Muscle layer of duodenum (tissue), 2 donors: ENCODE data around the gene DHX36.
A peak's percentile ranks its signal among the peaks of the same experiment; 100 is the strongest.

ENCODE experiments used
- H3K27ac ChIP-seq: one replicate; pipeline ENCODE4 v1.7.0; 2013; ENCODE audit warnings: mild to moderate bottlenecking, low read length
- H3K27me3 ChIP-seq: one replicate; pipeline ENCODE4 v1.7.0; 2013; ENCODE audit warnings: low read depth, mild to moderate bottlenecking, control low read depth, low read length
- H3K36me3 ChIP-seq, 2 donors: one replicate each; pipeline ENCODE4 v1.7.0; 2013; ENCODE audit warnings: low read length in 2 of 2, control low read depth in 1 of 2, mild to moderate bottlenecking in 1 of 2; ENCODE audit not compliant: insufficient read depth in 2 of 2, control insufficient read depth in 1 of 2
- H3K4me1 ChIP-seq, 2 donors: one replicate each; pipeline ENCODE4 v1.7.0; 2013; ENCODE audit warnings: low read length in 2 of 2, mild to moderate bottlenecking in 2 of 2, control low read depth in 1 of 2, moderate library complexity in 1 of 2; ENCODE audit not compliant: insufficient read depth in 2 of 2, control insufficient read depth in 1 of 2
- H3K4me3 ChIP-seq, 2 donors: one replicate each; pipeline ENCODE4 v1.7.0; 2013; ENCODE audit warnings: low read length in 2 of 2, low read depth in 1 of 2, mild to moderate bottlenecking in 1 of 2
- H3K9me3 ChIP-seq, 2 donors: one replicate each; pipeline ENCODE4 v1.7.0; 2013; ENCODE audit warnings: low read length in 2 of 2, control low read depth in 1 of 2, mild to moderate bottlenecking in 1 of 2; ENCODE audit not compliant: control insufficient read depth in 1 of 2
- donor health status: healthy.

Gene DHX36

GRCh38 chr3:154324919-154325318 is 632 bp upstream of the DHX36 start:
- Histone ChIP-seq H3K27me3 (no peaks in the 10 kb centered on the region), H3K27ac (peak overlapping the region; percentile 93), H3K36me3 (no peaks in the 10 kb centered on the region), H3K4me3 (peak overlapping the region; percentile 71 to 88), H3K9me3 (no peaks in the 10 kb centered on the region), H3K4me1 (peaks cover 6 to 14% of the 10 kb centered on the region in 2 donors)

- peaks cover 8 to 21% of the 10 kb centered on the region in 2 donors for H3K36me3 ChIP-seq
- H3K27me3 ChIP-seq: no peaks in the 10 kb centered on the region
- peaks cover 0 to 24% of the 10 kb centered on the region in 2 donors for H3K4me1 ChIP-seq
- H3K4me3 ChIP-seq: no peak overlapping the region
- no peaks in the 10 kb centered on the region for H3K9me3 ChIP-seq
- H3K27ac ChIP-seq: no peak overlapping the region
Measured at GRCh38 chr3:154316974-154317767, 7.1 kb downstream of the DHX36 start.

GRCh38 chr3:154314152-154314551 is 10.1 kb downstream of the DHX36 start:
- H3K4me3 ChIP-seq: no peak overlapping the region
- H3K4me1 ChIP-seq: peaks cover 0 to 13% of the 10 kb centered on the region in 2 donors
- H3K27me3 ChIP-seq: no peaks in the 10 kb centered on the region
- no peak overlapping the region for H3K27ac ChIP-seq
- H3K36me3 ChIP-seq: peaks cover 8 to 21% of the 10 kb centered on the region in 2 donors
- no peaks in the 10 kb centered on the region for H3K9me3 ChIP-seq

- peaks cover 19 to 29% of the 10 kb centered on the region in 2 donors for H3K36me3 ChIP-seq
- no peaks in the 10 kb centered on the region for H3K27me3 ChIP-seq
- H3K4me3 ChIP-seq: no peak overlapping the region
- H3K4me1 ChIP-seq: peaks cover 0 to 4% of the 10 kb centered on the region in 2 donors
- H3K27ac ChIP-seq: no peak overlapping the region
- no peaks in the 10 kb centered on the region for H3K9me3 ChIP-seq
Measured at GRCh38 chr3:154310840-154311239, 13.4 kb downstream of the DHX36 start.

- Histone ChIP-seq H3K27ac (no peak overlapping the region), H3K36me3 (peaks cover 36 to 39% of the 10 kb centered on the region in 2 donors), H3K4me3 (no peak overlapping the region), H3K4me1 (peaks cover 0 to 4% of the 10 kb centered on the region in 2 donors), H3K9me3 (no peaks in the 10 kb centered on the region), H3K27me3 (no peaks in the 10 kb centered on the region)
Measured at GRCh38 chr3:154307363-154307762, 16.9 kb downstream of the DHX36 start.

GRCh38 chr3:154304936-154305335 is 19.4 kb downstream of the DHX36 start:
- Histone ChIP-seq H3K9me3 (no peaks in the 10 kb centered on the region), H3K36me3 (peaks cover 48 to 56% of the 10 kb centered on the region in 2 donors), H3K27me3 (no peaks in the 10 kb centered on the region), H3K4me3 (no peak overlapping the region), H3K4me1 (peaks cover 0 to 4% of the 10 kb centered on the region in 2 donors), H3K27ac (no peak overlapping the region)

- H3K9me3 ChIP-seq: no peaks in the 10 kb centered on the region
- no peak overlapping the region for H3K4me3 ChIP-seq
- H3K4me1 ChIP-seq: peaks cover 0 to 4% of the 10 kb centered on the region in 2 donors
- H3K27ac ChIP-seq: no peak overlapping the region
- peaks cover 48 to 56% of the 10 kb centered on the region in 2 donors for H3K36me3 ChIP-seq
- H3K27me3 ChIP-seq: no peaks in the 10 kb centered on the region
Measured at GRCh38 chr3:154304116-154304786, 20.0 kb downstream of the DHX36 start.

GRCh38 chr3:154301561-154301960 is 22.7 kb downstream of the DHX36 start:
- Histone ChIP-seq H3K4me1 (no peaks in the 10 kb centered on the region), H3K4me3 (no peak overlapping the region), H3K36me3 (peaks cover 47 to 50% of the 10 kb centered on the region in 2 donors), H3K27me3 (no peaks in the 10 kb centered on the region), H3K27ac (no peak overlapping the region), H3K9me3 (no peaks in the 10 kb centered on the region)

- H3K36me3 ChIP-seq: peaks cover 39 to 47% of the 10 kb centered on the region in 2 donors
Measured at GRCh38 chr3:154294016-154294415, 30.3 kb downstream of the DHX36 start.

GRCh38 chr3:154290187-154290586 is 34.1 kb downstream of the DHX36 start:
- H3K4me3 ChIP-seq: no peak overlapping the region
- H3K36me3 ChIP-seq: peaks cover 41 to 48% of the 10 kb centered on the region in 2 donors
- H3K9me3 ChIP-seq: no peaks in the 10 kb centered on the region
- no peaks in the 10 kb centered on the region for H3K27me3 ChIP-seq
- H3K4me1 ChIP-seq: no peaks in the 10 kb centered on the region
- H3K27ac ChIP-seq: no peak overlapping the region

More at GRCh38 chr3:154294016-154294415, 30.3 kb downstream of the DHX36 start:
- H3K4me1 ChIP-seq: no peaks in the 10 kb centered on the region
- no peaks in the 10 kb centered on the region for H3K27me3 ChIP-seq
- no peaks in the 10 kb centered on the region for H3K9me3 ChIP-seq
- H3K4me3 ChIP-seq: no peak overlapping the region
- no peak overlapping the region for H3K27ac ChIP-seq

- Histone ChIP-seq H3K4me1 (peaks cover 0 to 3% of the 10 kb centered on the region in 2 donors), H3K4me3 (no peak overlapping the region), H3K27me3 (no peaks in the 10 kb centered on the region), H3K27ac (no peak overlapping the region), H3K9me3 (no peaks in the 10 kb centered on the region), H3K36me3 (peaks cover 32 to 47% of the 10 kb centered on the region in 2 donors)
Measured at GRCh38 chr3:154285221-154285620, 39.1 kb downstream of the DHX36 start.
